Activated T-cell treated with anti-CD3 and anti-CD28 coated beads for 48 hours (primary cell): ENCODE measurements around the gene PLCB2.

Source experiments
- DNase-seq: peaks from one replicate; pipeline ENCODE4 v3.0.0-alpha.2; 2020; ENCODE audit warnings: low read depth

The PLCB2 gene, protein sequence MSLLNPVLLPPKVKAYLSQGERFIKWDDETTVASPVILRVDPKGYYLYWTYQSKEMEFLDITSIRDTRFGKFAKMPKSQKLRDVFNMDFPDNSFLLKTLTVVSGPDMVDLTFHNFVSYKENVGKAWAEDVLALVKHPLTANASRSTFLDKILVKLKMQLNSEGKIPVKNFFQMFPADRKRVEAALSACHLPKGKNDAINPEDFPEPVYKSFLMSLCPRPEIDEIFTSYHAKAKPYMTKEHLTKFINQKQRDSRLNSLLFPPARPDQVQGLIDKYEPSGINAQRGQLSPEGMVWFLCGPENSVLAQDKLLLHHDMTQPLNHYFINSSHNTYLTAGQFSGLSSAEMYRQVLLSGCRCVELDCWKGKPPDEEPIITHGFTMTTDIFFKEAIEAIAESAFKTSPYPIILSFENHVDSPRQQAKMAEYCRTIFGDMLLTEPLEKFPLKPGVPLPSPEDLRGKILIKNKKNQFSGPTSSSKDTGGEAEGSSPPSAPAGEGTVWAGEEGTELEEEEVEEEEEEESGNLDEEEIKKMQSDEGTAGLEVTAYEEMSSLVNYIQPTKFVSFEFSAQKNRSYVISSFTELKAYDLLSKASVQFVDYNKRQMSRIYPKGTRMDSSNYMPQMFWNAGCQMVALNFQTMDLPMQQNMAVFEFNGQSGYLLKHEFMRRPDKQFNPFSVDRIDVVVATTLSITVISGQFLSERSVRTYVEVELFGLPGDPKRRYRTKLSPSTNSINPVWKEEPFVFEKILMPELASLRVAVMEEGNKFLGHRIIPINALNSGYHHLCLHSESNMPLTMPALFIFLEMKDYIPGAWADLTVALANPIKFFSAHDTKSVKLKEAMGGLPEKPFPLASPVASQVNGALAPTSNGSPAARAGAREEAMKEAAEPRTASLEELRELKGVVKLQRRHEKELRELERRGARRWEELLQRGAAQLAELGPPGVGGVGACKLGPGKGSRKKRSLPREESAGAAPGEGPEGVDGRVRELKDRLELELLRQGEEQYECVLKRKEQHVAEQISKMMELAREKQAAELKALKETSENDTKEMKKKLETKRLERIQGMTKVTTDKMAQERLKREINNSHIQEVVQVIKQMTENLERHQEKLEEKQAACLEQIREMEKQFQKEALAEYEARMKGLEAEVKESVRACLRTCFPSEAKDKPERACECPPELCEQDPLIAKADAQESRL

DNA sequence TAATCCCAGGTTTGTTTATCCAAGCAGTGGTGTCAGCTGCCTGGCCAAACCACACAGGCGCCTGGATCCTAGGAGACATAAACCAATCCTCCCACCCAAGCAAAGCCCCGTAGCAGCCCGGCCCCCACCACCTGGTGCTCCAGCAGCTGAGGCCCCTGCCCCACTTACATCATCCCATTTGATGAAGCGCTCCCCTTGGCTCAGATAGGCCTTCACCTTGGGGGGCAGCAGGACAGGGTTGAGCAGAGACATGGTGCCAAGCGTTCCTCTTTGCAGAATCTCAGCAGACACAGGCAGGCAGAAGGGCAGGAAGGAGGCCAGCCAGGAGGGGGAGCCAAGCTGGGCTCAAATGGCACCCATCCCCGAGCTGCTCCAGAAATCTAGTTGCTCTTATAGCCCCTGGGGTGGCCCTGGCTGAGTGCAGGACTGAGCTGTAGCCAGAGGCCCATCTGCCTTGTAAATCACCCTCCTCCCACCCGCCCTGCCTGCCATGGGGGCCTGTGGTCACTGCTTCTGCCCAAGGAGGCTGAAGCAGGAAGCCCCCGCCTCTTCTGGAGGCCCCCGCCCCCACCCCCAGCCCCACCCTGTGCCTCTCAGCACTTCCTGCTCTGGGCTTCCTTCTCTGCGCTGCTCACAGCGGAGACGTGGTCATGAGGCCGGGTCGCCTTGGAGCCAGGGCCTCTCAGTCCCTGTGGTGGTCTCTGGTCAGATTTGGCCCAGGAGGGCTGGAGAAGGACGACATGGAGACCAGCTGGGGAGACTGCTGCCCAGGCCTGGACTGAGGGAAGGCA lies at the start of gene PLCB2:
Gene PLCB2, minus strand, starts transcription at position 515 of the 791 bp plus-strand sequence. Its CDS starts 263 bp downstream, at position 252.
- DNase-seq, result peak; percentile 63

DNA sequence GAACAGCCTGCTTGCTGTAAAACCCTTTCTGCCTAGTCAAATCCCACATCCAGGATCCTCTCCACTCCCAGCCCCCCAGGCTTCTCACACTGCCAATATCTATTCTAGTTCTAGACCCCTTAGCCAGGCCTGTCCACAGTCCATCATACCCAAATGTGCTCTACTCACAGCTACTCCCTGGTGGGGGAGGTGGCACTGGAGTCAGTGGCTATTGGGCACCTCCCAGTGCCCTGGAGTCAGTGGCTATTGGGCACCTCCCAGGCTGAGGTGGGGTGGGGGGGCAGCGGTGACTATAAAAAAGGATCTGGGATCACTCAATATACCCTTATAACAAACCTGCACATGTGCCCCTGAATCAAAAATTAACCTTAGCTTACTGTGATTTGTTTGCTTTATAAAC lies 49.5 kb upstream of the PLCB2 start:
- no peak for DNase-seq

DNA sequence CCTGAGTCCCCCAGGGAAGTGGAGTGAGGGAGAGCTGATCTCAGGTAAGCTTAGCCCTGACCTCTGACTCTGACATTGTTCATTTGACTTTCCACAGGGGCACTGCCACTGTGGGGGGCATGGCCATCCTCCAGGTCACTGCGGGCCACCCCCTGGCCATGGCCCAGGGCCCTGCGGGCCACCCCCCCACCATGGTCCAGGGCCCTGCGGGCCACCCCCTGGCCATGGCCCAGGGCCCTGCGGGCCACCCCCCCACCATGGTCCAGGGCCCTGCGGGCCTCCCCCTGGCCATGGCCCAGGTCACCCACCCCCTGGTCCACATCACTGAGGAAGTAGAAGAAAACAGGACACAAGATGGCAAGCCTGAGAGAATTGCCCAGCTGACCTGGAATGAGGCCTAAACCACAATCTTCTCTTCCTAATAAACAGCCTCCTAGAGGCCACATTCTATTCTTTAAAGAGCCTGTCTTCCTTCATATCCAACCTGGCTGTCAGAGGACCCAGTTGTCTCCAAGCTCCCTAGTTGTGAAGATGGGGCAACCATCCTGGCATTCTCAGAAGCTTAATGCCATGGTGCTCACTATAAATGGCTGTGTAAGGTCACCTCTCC lies 48.3 kb upstream of the PLCB2 start:
- no peak for DNase-seq

DNA sequence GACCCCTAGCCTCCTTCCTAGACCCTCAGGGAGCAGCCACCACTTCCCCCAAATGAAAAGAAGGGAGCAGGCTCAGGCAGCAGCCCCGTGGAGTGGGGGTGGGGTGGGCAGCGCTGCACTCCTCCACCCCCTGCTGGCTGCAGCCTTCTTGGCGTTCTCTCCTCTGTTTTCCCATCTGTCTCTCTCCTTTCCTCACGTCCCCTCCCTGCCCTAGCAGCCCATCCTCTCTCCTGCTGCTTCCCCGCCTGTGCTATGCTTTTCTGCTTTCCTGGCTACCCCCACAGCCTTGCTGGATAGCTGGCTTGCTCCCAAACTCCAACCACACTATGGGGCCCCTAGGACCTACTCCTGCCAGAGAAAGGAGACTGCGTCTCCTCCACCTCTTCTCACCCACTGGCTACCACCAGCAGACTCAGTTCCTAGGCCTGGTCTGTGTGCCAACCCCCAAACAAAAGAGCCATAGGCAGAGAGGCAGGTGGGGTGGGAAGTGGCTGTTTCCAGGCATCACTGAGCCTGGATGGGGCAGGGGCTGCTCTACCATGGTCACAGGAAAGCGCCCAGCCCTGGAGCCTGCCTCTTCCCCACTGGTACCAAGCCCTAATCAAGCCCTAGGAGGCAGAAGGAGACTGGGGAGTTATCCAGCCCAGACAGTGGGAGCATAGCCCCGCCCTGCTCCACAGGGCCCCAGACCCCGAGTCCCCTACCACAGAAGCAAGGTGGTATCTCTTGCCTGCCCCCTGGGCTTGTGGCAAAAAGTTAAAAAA lies 46.9 kb upstream of the PLCB2 start:
- DNase-seq, result no peak

DNA sequence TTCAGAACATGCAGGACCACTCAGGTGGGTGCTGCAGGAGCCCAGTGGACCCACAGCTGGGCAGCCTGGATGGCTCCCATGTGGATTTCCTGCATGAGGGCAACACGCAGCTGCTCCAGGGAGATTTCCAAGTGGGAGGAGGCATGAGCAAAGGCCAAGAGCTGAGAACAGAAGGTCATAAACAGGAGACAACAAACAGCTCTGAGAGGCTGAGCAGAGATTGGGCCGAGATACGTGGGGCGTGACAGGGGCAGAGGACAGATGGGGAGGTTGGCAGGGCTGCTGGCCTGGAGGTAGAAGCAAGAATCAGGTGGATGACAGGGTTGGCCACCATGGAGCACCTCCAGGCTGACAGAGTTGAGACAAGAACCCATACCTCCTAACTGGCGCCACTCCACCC lies 46.0 kb upstream of the PLCB2 start:
- no peak for DNase-seq

DNA sequence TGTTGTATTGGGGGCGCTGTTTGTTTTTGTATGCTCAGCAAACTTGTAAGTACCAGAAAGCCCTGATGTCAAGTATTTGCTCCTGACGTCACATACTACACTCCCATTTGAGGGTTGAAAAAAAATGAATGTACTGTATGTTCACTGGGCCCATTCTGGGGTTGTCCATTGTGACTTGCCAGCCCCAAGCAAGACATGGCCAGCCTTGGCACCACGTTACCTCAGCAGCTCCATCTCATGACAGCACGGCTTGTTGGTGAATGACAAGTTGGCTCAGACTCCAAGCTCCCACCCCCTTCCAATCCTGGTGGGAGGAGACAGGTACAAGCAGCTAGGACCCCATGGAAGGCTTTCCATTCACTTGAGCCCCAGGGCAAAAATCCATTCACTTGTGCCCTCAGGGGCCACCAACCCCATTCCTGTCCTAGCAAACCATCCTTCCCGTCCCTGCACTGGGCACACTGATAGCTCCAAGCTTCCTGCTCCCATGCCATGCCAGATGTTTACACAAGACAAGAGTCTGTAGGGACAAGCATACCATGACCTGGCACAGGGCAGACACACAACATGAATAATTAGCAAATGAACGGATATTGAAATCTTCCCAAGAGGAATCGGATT lies 44.7 kb upstream of the PLCB2 start:
- no peak for DNase-seq

DNA sequence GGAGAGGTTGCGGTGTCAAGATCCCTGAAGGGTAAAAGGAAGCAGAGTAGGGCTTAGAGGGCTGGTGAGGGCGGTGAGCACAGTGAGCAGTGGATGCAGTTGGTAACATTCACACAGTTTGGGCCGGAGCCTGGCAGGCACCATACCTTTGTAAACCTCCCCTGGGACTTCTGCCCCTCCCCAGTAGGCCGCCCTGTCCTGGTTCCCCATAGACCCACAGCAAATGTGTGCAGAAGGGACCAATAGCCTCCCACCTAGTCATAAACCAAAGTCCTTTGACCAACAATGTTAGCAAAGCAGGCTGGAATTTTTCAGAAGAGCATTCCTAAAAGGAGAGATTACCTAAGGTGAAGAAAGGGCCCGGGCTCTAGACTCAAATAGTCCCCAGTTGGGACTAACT lies 41.4 kb upstream of the PLCB2 start:
- DNase-seq, result no peak

DNA sequence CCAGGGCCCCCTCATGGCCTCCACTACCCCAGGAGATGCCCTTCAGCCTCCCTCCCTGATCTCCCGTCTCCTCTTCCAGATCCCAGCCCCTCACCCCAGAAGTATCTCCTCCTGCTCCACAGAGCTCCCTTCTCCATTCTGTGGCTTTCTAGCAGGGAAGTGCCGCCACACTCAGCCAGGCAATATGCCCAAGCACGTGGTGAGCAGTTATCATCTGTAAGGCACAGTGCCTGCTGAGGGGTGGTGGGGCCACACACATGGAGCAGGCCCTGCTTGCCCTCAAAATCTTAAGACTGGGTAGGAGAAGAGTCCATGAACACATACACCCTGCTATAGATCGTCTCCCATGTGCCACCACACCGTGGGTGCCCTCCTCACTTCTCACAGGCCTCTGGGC lies 40.7 kb upstream of the PLCB2 start:
- DNase-seq, result no peak

DNA sequence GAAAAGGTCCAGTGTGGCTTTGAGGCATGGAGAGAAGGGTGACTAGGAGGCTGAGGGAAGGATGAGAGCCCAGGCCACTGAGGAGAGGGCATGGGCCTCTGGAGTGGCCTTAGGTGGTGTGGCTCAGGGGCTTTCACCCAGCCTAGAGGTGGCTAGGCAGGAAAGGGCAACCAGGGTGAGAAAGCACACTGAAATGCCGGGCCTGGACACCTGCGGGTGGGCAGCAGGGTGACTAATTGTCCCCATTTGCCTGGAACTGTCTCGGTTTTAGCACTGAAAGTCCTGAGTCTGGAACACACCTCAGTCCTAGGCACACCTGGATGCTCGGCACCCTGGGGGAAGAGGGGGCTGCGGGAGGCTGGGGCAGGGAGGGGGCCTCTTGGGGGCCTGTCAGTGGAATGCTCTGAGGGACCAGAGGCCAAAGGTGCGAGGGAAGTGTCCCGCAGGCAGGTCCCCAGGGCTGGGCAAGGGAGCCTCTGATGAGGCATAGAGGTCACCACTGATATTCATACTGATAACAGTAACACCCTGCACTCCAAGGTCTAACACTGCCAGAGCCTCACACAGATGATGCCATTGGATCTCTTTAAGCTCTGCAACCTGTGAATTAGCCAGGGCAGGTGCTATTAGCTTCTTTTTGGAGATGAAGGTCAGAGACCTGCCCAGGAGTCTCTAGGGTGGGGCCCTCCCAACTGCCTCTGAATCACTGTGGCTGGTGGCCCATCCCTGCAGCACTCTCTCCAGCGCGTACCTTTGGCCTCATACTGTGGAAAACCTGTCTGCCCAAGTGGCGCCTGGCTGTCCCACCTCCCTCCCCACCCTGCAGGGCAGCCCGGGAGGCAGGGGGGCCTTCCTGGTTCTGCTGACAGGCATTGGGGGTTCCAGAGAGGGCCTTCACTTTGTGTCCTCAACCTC lies 40.1 kb upstream of the PLCB2 start:
- DNase-seq, result no peak

DNA sequence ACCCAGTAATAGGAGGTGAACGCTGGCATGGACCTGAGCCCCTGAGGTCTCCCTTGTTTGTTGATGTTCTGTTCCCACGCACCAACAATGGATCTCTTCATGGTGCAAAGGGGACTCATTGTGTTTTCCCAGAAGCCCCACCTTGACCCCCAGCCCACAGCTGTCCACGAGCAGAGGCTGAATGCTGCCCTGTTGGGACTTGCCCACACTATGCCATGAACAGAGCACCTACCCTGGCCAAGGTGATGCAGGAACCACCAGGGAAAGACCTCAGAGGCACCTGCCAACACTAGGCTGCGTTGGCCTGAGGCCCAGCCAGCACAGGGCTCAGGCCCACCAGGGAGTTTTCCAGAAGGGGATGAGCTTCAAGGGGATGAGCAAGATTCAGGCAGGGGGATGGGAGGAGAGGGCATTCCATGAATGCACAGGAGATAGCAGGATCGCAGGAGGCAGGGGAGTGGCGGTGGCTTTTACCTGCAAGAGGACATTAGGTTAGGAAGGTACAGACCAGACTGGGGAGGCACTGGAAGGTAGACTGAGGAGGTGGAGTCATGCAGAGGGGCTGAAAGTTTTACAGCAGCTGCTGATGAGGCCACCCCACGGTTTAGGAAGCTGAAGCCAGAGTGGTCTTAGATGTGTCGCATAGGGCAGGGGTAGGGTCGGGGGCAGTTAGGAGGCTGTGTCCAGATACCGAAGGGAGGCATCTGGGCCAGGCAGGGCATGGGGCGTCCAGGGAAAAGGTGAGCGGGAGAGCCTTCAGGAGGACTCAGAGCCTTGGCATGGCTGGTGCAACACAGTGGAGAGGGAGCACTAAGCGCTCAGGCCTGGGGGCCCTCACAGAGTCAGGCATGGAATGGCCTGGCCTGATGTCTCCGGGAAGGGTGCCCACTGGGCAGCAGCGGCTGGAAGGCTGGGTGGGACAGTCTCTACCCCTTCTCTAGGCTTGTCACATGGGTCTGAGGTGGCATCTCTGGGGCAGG lies 39.1 kb upstream of the PLCB2 start:
- DNase-seq, result no peak

DNA sequence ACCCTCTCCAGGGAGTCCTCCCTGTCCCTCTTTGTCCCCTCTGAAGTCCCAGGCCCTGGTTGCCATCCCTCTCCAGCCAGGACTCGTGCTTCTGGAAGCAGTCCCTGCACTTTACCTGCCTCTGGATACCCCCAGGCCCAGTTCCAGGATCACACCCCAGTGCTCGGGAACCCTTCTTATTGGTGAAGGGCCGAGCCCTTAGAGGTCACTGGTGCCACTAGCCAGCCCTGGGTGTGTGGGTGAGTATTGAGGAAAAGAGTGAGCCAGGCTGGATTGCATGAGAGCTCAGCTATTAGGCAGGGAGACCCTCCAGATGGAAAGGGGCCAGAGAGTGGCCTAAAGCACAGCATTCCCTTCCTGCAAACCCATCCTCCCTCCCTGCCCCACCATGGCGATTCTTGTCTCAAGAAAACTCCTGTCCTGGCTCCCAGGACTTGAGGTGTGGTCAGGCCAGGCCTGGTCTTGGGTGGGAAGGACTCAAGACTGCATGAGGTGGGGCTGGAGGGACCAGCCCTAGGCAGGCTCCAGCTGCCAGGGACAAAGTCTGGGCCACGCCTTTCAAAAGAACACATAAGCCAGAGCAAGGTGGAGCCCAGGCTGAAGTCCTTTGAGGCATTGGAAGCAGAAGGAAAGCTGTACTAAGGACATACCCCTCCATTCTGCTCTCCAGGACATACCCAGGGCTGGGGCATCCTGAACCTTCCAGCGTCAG lies 38.3 kb upstream of the PLCB2 start:
- no peak for DNase-seq

DNA sequence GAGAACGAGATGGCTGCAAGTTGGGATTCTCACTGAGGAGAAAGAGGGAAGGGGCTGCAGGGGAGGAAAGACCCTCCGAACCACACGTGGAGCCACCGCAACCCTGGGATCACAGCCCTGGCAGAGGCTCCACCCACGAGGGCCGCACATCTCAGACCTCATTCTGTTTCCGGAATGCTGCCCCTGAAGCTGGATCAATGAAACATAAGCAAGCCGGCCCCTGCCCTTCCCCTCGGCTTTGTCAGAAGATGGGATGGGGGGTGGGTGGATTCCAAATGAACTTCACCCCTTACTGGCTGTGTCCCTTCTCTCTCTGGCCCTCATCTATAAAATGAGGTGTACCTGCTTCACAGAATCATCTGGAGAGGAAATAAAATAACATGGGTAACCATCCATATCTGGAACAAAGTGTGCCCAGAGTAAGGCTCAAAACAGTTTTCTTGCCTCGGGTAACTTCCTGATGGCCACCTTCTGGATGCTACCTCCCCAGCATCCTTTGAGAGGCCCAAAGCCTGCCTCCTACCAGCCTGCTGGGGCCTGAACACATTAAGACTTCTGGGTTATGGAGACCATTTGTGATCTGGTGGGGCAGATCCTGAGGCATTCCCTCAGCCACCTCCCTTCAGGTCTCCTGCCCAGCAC lies 37.6 kb upstream of the PLCB2 start:
- DNase-seq, result no peak

DNA sequence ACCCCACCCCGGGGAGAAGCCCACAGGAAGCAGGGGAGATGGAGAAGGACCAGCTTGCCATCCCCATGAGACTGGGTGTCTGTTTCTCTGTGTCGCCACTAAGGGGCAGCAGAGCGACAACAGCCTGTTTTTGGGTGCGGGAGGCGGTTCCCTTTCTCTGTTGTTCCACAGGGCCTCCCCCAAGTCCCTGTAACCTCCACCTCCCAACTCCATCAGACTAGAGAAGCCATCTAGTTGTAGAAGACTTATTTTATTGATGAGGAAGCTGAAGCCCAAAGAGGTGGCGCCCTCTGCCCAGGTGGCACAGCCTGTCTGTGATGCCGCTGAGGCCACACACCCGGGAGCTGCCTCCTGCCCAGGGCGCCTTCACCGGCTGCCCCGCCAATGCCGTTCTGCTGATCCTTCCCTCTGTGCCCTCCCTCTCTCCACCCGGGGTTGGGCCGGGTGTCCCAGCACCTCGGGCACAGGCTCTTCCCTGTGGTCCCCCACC lies 36.9 kb upstream of the PLCB2 start:
- peak; percentile 60 for DNase-seq

DNA sequence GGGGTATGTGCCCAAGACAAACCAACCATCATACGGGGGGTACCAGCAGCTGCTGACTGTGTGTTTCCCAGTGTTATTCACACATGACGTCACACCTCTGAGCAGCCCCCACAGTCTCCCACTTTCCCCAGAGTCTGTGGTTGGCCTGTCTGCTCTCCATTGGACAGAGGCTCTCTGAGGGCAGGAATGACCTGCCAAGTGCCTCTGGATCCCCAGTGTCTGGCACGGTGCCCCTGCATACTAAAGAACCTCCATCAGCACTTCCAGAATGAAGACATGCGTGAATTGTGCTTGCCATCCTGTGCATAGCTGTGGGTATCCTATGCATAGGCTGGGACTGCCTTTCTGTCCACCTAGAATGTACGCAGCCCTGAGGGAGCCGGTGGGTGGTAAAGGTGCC lies 36.5 kb upstream of the PLCB2 start:
- no peak for DNase-seq

DNA sequence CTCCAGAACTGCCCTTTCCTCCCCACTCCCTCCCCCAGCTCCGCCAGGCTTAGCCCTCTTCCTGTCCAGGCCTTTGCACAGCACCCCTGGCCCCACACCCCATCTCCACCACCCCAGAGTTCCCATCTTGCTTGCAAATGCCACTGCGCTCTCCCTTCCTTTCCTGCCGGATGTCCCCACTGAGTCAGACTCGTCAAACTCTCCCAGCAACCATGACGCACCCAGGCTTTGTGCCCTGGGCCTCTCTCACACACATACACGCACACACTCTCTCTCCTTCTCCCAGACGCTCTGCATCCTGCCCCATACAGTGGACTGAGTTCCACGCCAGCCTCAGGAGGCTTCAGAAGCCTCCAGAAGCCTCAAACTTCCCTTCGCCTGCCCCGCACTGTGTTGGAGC lies 35.8 kb upstream of the PLCB2 start:
- no peak for DNase-seq
